Measurements from ENCODE around the gene ZNF330. TPM values are rescaled to one million over a fixed set of nuclear protein-coding genes. Genes with fewer than 3 reads are reported as not detected.

ZNF330 gene
- polyA plus RNA-seq, 1 donor from 2014 or later = 32.3 TPM

- Histone ChIP-seq H3K4me3 (ENCODE audit: low read length) (no peak overlapping the region), H3K27ac (ENCODE audit: low read length) (no peak overlapping the region), H3K27me3 (ENCODE audit: insufficient read depth, low read depth, low read length) (no peaks in the 10 kb centered on the region), H3K9ac (ENCODE audit: low read length) (no peak overlapping the region), H3F3A (ENCODE audit: insufficient read depth, low read length, poor library complexity, severe bottlenecking) (no peaks in the 10 kb centered on the region), H3K9me3 (ENCODE audit: low read length) (no peaks in the 10 kb centered on the region), H4K20me1 (ENCODE audit: insufficient read depth) (no peaks in the 10 kb centered on the region), H3K4me2 (ENCODE audit: low read length) (no peak overlapping the region), H2AFZ (ENCODE audit: low read depth, low read length) (no peak overlapping the region), H3K9me2 (ENCODE audit: insufficient read depth, low read length) (no peaks in the 10 kb centered on the region), H3K79me2 (replicated peaks; ENCODE audit: insufficient read depth, low read length) (no peaks in the 10 kb centered on the region), H3K36me3 (ENCODE audit: insufficient read depth, low read length) (no peaks in the 10 kb centered on the region)
- TF ChIP-seq SMC3 (conservative IDR thresholded peaks at IDR 0.05; ENCODE audit: poor library complexity) (no peak), EZH2 (IDR thresholded peaks at IDR 0.05; ENCODE audit: borderline replicate concordance, insufficient read depth, low read length, poor library complexity, severe bottlenecking) (no peak), POLR2AphosphoS5 (IDR thresholded peaks at IDR 0.05) (no peak), TAF1 (IDR thresholded peaks at IDR 0.05; ENCODE audit: low read depth) (no peak), EP300 (conservative IDR thresholded peaks at IDR 0.05; ENCODE audit: poor library complexity, severe bottlenecking) (no peak), RAD21 (conservative IDR thresholded peaks at IDR 0.05) (no peak), MXI1 (conservative IDR thresholded peaks at IDR 0.05; ENCODE audit: poor library complexity, severe bottlenecking) (no peak)
- TF ChIP-seq, protein P1, sequence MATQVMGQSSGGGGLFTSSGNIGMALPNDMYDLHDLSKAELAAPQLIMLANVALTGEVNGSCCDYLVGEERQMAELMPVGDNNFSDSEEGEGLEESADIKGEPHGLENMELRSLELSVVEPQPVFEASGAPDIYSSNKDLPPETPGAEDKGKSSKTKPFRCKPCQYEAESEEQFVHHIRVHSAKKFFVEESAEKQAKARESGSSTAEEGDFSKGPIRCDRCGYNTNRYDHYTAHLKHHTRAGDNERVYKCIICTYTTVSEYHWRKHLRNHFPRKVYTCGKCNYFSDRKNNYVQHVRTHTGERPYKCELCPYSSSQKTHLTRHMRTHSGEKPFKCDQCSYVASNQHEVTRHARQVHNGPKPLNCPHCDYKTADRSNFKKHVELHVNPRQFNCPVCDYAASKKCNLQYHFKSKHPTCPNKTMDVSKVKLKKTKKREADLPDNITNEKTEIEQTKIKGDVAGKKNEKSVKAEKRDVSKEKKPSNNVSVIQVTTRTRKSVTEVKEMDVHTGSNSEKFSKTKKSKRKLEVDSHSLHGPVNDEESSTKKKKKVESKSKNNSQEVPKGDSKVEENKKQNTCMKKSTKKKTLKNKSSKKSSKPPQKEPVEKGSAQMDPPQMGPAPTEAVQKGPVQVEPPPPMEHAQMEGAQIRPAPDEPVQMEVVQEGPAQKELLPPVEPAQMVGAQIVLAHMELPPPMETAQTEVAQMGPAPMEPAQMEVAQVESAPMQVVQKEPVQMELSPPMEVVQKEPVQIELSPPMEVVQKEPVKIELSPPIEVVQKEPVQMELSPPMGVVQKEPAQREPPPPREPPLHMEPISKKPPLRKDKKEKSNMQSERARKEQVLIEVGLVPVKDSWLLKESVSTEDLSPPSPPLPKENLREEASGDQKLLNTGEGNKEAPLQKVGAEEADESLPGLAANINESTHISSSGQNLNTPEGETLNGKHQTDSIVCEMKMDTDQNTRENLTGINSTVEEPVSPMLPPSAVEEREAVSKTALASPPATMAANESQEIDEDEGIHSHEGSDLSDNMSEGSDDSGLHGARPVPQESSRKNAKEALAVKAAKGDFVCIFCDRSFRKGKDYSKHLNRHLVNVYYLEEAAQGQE (IDR thresholded peaks at IDR 0.05; ENCODE audit: borderline replicate concordance) = no peak
- TF ChIP-seq, protein P2, sequence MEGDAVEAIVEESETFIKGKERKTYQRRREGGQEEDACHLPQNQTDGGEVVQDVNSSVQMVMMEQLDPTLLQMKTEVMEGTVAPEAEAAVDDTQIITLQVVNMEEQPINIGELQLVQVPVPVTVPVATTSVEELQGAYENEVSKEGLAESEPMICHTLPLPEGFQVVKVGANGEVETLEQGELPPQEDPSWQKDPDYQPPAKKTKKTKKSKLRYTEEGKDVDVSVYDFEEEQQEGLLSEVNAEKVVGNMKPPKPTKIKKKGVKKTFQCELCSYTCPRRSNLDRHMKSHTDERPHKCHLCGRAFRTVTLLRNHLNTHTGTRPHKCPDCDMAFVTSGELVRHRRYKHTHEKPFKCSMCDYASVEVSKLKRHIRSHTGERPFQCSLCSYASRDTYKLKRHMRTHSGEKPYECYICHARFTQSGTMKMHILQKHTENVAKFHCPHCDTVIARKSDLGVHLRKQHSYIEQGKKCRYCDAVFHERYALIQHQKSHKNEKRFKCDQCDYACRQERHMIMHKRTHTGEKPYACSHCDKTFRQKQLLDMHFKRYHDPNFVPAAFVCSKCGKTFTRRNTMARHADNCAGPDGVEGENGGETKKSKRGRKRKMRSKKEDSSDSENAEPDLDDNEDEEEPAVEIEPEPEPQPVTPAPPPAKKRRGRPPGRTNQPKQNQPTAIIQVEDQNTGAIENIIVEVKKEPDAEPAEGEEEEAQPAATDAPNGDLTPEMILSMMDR (IDR thresholded peaks at IDR 0.05; ENCODE audit: poor library complexity, severe bottlenecking) = no peak
Measured at GRCh38 chr4:141241986-141242385, 21.3 kb downstream of the ZNF330 start.

DNA sequence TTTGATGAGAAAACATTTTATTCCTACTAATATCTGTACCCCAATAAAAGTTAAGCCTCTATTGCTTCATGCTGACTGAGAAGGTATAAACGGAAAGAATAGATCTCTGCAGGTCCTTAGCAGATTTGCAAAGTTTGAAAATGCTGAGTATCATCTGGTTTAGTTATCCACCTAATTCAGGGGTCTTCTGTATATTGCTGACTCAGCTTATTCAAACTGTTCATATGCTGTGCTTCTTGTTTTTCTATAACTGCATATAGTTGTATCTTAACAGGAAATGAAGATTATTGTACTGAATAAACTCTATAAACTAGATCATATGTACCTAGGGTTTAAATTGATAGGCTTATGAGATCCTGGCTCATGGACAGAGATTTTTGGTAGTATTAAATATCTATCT, 23.7 kb downstream of the ZNF330 start:
- Histone ChIP-seq H3K9me3 (ENCODE audit: low read length) (no peaks in the 10 kb centered on the region), H2AFZ (ENCODE audit: low read depth, low read length) (no peak overlapping the region), H3K4me2 (ENCODE audit: low read length) (no peak overlapping the region), H3K79me2 (replicated peaks; ENCODE audit: insufficient read depth, low read length) (no peaks in the 10 kb centered on the region), H3F3A (ENCODE audit: insufficient read depth, low read length, poor library complexity, severe bottlenecking) (no peaks in the 10 kb centered on the region), H3K27ac (ENCODE audit: low read length) (no peak overlapping the region), H3K4me3 (ENCODE audit: low read length) (no peak overlapping the region), H3K36me3 (ENCODE audit: insufficient read depth, low read length) (no peaks in the 10 kb centered on the region), H3K9ac (ENCODE audit: low read length) (no peak overlapping the region), H4K20me1 (ENCODE audit: insufficient read depth) (no peaks in the 10 kb centered on the region), H3K9me2 (ENCODE audit: insufficient read depth, low read length) (no peaks in the 10 kb centered on the region), H3K27me3 (ENCODE audit: insufficient read depth, low read depth, low read length) (no peaks in the 10 kb centered on the region)
- no peak for TF ChIP-seq MXI1 (conservative IDR thresholded peaks at IDR 0.05; ENCODE audit: poor library complexity, severe bottlenecking)
- TF ChIP-seq EZH2 (IDR thresholded peaks at IDR 0.05; ENCODE audit: borderline replicate concordance, insufficient read depth, low read length, poor library complexity, severe bottlenecking) = no peak
- no peak for TF ChIP-seq RAD21 (conservative IDR thresholded peaks at IDR 0.05)
- no peak for TF ChIP-seq TAF1 (IDR thresholded peaks at IDR 0.05; ENCODE audit: low read depth)
- TF ChIP-seq SMC3 (conservative IDR thresholded peaks at IDR 0.05; ENCODE audit: poor library complexity) = no peak
- TF ChIP-seq, protein P1 (IDR thresholded peaks at IDR 0.05; ENCODE audit: borderline replicate concordance) = no peak
- no peak for TF ChIP-seq POLR2AphosphoS5 (IDR thresholded peaks at IDR 0.05)
- TF ChIP-seq, protein P2 (IDR thresholded peaks at IDR 0.05; ENCODE audit: poor library complexity, severe bottlenecking) = no peak
- TF ChIP-seq EP300 (conservative IDR thresholded peaks at IDR 0.05; ENCODE audit: poor library complexity, severe bottlenecking) = no peak
